ENCODE results near the gene MAST1. TPM values are rescaled to one million over a fixed set of nuclear protein-coding genes. Genes with fewer than 3 reads are reported as not detected.
"Not testable (repeated sequence)": the region's sequence is repeated elsewhere in the genome, so short reads cannot be mapped to it uniquely, and the experiment has no call there.

Gene MAST1
- total RNA-seq, 1 donor from 2014 or later, result 1.2 TPM

GRCh38 chr19:12885749-12886650 lies 47.7 kb downstream of the MAST1 start:
- Histone ChIP-seq H3K27ac (no peak overlapping the region), H3K36me3 (no peaks in the 10 kb centered on the region), H3K27me3 (no peaks in the 10 kb centered on the region), H3K9me3 (peaks cover 8% of the 10 kb centered on the region), H3K4me3 (peak overlapping the region; percentile 27 to 29), H3K4me1 (peaks cover 16% of the 10 kb centered on the region)
- DNase-seq (ENCODE audit: extremely low spot score in 2 of 2), result no peak
- TF ChIP-seq POLR2AphosphoS5 (IDR thresholded peaks at IDR 0.05; ENCODE audit: insufficient read depth in 1 of 2, low read depth in 1 of 2) (no peak), POLR2A (IDR thresholded peaks at IDR 0.05) (no peak), CTCF (IDR thresholded peaks at IDR 0.05) (no peak)
- intact Hi-C loops (cut with DNase I), result no loop called here

- no peak for TF ChIP-seq CTCF (IDR thresholded peaks at IDR 0.05)
- TF ChIP-seq POLR2AphosphoS5 (IDR thresholded peaks at IDR 0.05; ENCODE audit: insufficient read depth in 1 of 2, low read depth in 1 of 2), result no peak
- no peak for TF ChIP-seq POLR2A (IDR thresholded peaks at IDR 0.05)
- intact Hi-C loops (cut with DNase I), result no loop called here
These were observed 48.3 kb downstream of the MAST1 start for GRCh38 chr19:12886651-12886968.

GRCh38 chr19:12886969-12887747 lies 48.8 kb downstream of the MAST1 start, which contains the start of gene KLF1:
Gene KLF1 (minus strand): TSS chr19:12887201. CDS start chr19:12887140, 61 bp downstream.
- intact Hi-C loops (cut with DNase I), result no loop called here

More at GRCh38 chr19:12886651-12886968, 48.3 kb downstream of the MAST1 start:
- H3K9me3 ChIP-seq, result peaks cover 8% of the 10 kb centered on the region
- H3K27ac ChIP-seq, result no peak overlapping the region
- no peak overlapping the region for H3K4me3 ChIP-seq
- DNase-seq (ENCODE audit: extremely low spot score in 2 of 2), result no peak
- no peaks in the 10 kb centered on the region for H3K27me3 ChIP-seq
- H3K36me3 ChIP-seq, result no peaks in the 10 kb centered on the region
- peaks cover 20% of the 10 kb centered on the region for H3K4me1 ChIP-seq

GRCh38 chr19:12888006-12888603 lies 49.8 kb downstream of the MAST1 start:
- peaks cover 30% of the 10 kb centered on the region for H3K4me1 ChIP-seq
- H3K27ac ChIP-seq, result no peak overlapping the region
- TF ChIP-seq POLR2A (IDR thresholded peaks at IDR 0.05), result no peak
- TF ChIP-seq CTCF (IDR thresholded peaks at IDR 0.05), result no peak
- TF ChIP-seq POLR2AphosphoS5 (IDR thresholded peaks at IDR 0.05; ENCODE audit: insufficient read depth in 1 of 2, low read depth in 1 of 2), result no peak
- peaks cover 8% of the 10 kb centered on the region for H3K9me3 ChIP-seq
- H3K4me3 ChIP-seq, result no peak overlapping the region
- DNase-seq (ENCODE audit: extremely low spot score in 2 of 2), result no peak
- intact Hi-C loops (cut with DNase I), result no loop called here
- no peaks in the 10 kb centered on the region for H3K36me3 ChIP-seq
- H3K27me3 ChIP-seq, result no peaks in the 10 kb centered on the region

More at GRCh38 chr19:12886969-12887747, 48.8 kb downstream of the MAST1 start, which contains the start of gene KLF1:
- Histone ChIP-seq H3K4me1 (peaks cover 25% of the 10 kb centered on the region), H3K27ac (no peak within 1 kb of the TSS), H3K4me3 (peak within 1 kb of the TSS in 1 of 2 donors; percentile 29), H3K9me3 (peaks cover 8% of the 10 kb centered on the region), H3K36me3 (no peaks in the 10 kb centered on the region), H3K27me3 (no peaks in the 10 kb centered on the region)
- no peak for DNase-seq (ENCODE audit: extremely low spot score in 2 of 2)
- TF ChIP-seq CTCF (IDR thresholded peaks at IDR 0.05) (no peak), POLR2AphosphoS5 (IDR thresholded peaks at IDR 0.05; ENCODE audit: insufficient read depth in 1 of 2, low read depth in 1 of 2) (no peak), POLR2A (IDR thresholded peaks at IDR 0.05) (no peak)

GRCh38 chr19:12890299-12890786 lies 52.0 kb downstream of the MAST1 start:
- intact Hi-C loops (cut with DNase I), result loop anchor here (10.0 kb wide), 1 partner anchor 1546 kb away; the partner anchor contains the start of genes CCDC159 and TMEM205
- H3K9me3 ChIP-seq; DNase-seq (ENCODE audit: extremely low spot score in 2 of 2); H3K27me3 ChIP-seq: not testable (repeated sequence)
- Histone ChIP-seq H3K4me3 (peak overlapping the region in 1 of 2 donors; percentile 89), H3K27ac (peak overlapping the region; percentile 71), H3K4me1 (peaks cover 22% of the 10 kb centered on the region), H3K36me3 (peaks cover 0 to 16% of the 10 kb centered on the region in 2 donors)
